Activated T-helper 9 cell treated with anti-CD3 and anti-CD28 coated beads, Interleukin-2, amount 50 U/mL, for 16 hours (primary cell): ENCODE measurements around the gene ARL15.

Source experiments
- DNase-seq: peaks from one replicate; pipeline ENCODE4 v3.0.0-alpha.2; 2020; ENCODE audit warnings: low read depth

The ARL15 gene

GRCh38 chr5:54022223-54022622 lies 288.1 kb downstream of the ARL15 start:
- DNase-seq = no peak

GRCh38 chr5:54021431-54022164 lies 288.8 kb downstream of the ARL15 start:
- DNase-seq = no peak

GRCh38 chr5:54018438-54018837 lies 291.9 kb downstream of the ARL15 start:
- no peak for DNase-seq

GRCh38 chr5:54017580-54017979 lies 292.8 kb downstream of the ARL15 start:
- DNase-seq = no peak

GRCh38 chr5:54013556-54014194 lies 296.7 kb downstream of the ARL15 start:
- DNase-seq = peak; percentile 5

- no peak for DNase-seq
These were observed 300.5 kb downstream of the ARL15 start for GRCh38 chr5:54009828-54010227.

- no peak for DNase-seq
These were observed 301.0 kb downstream of the ARL15 start for GRCh38 chr5:54009357-54009756.

- DNase-seq = no peak
These were observed 302.3 kb downstream of the ARL15 start for GRCh38 chr5:54007827-54008777.

- no peak for DNase-seq
These were observed 305.7 kb downstream of the ARL15 start for GRCh38 chr5:54004697-54005096.

- no peak for DNase-seq
These were observed 307.6 kb downstream of the ARL15 start for GRCh38 chr5:54002779-54003178.

GRCh38 chr5:54001976-54002775 lies 308.2 kb downstream of the ARL15 start:
- DNase-seq = no peak

- no peak for DNase-seq
These were observed 310.4 kb downstream of the ARL15 start for GRCh38 chr5:54000011-54000410.

- no peak for DNase-seq
These were observed 312.4 kb downstream of the ARL15 start for GRCh38 chr5:53997736-53998627.

GRCh38 chr5:53996008-53996407 lies 314.4 kb downstream of the ARL15 start:
- no peak for DNase-seq

GRCh38 chr5:53994148-53994547 lies 316.2 kb downstream of the ARL15 start:
- no peak for DNase-seq

GRCh38 chr5:53991942-53992341 lies 318.4 kb downstream of the ARL15 start:
- DNase-seq = no peak

GRCh38 chr5:53987101-53987500 lies 323.3 kb downstream of the ARL15 start:
- no peak for DNase-seq

- DNase-seq = no peak
These were observed 324.6 kb downstream of the ARL15 start for GRCh38 chr5:53985796-53986195.

- no peak for DNase-seq
These were observed 325.4 kb downstream of the ARL15 start for GRCh38 chr5:53984971-53985370.

GRCh38 chr5:53983568-53984460 lies 326.6 kb downstream of the ARL15 start:
- no peak for DNase-seq
